ENCODE results near the gene SHLD3.
"Not testable (repeated sequence)": the region's sequence is repeated elsewhere in the genome, so short reads cannot be mapped to it uniquely, and the experiment has no call there.

The SHLD3 gene

GRCh38 chr5:65624571-65625555, at the start of gene SHLD3, which contains the start of gene TRAPPC13:
Gene SHLD3, plus strand, starts transcription at chr5:65625027. Its CDS starts 4,561 bp downstream, at chr5:65629588.
Gene TRAPPC13, plus strand, starts transcription at chr5:65625027. Its CDS starts 34 bp downstream, at chr5:65625061.
- peak within 1 kb of the TSS; percentile 66 for H2AFZ ChIP-seq (ENCODE audit: low read depth, low read length)
- peak within 1 kb of the TSS; percentile 81 for H3K4me3 ChIP-seq (ENCODE audit: low read length)
- H3K27me3 ChIP-seq (ENCODE audit: insufficient read depth, low read length): no peaks in the 10 kb centered on the region
- peaks cover 7% of the 10 kb centered on the region for H3K36me3 ChIP-seq (ENCODE audit: insufficient read depth, low read length)
- H3K9me3 ChIP-seq (ENCODE audit: low read length): no peaks in the 10 kb centered on the region
- H3K4me1 ChIP-seq (ENCODE audit: insufficient read depth, low read length): peaks cover 21% of the 10 kb centered on the region

- Histone ChIP-seq H3K4me3 (ENCODE audit: low read length) (no peak overlapping the region), H3K27me3 (ENCODE audit: insufficient read depth, low read length) (no peaks in the 10 kb centered on the region), H3K9me3 (ENCODE audit: low read length) (no peaks in the 10 kb centered on the region), H3K36me3 (ENCODE audit: insufficient read depth, low read length) (peaks cover 70% of the 10 kb centered on the region), H3K4me1 (ENCODE audit: insufficient read depth, low read length) (no peaks in the 10 kb centered on the region), H2AFZ (ENCODE audit: low read depth, low read length) (no peak overlapping the region)
These were observed 47.7 kb upstream of the SHLD3 start for GRCh38 chr5:65577141-65577540.

- no peaks in the 10 kb centered on the region for H3K4me1 ChIP-seq (ENCODE audit: insufficient read depth, low read length)
These were observed 36.1 kb upstream of the SHLD3 start for GRCh38 chr5:65588694-65589093.

GRCh38 chr5:65601761-65602160, 23.1 kb upstream of the SHLD3 start:
- peaks cover 66% of the 10 kb centered on the region for H3K36me3 ChIP-seq (ENCODE audit: insufficient read depth, low read length)
- not testable (repeated sequence) for H3K27me3 ChIP-seq (ENCODE audit: insufficient read depth, low read length); H3K4me1 ChIP-seq (ENCODE audit: insufficient read depth, low read length); H3K4me3 ChIP-seq (ENCODE audit: low read length); H2AFZ ChIP-seq (ENCODE audit: low read depth, low read length)
- peaks cover 21% of the 10 kb centered on the region for H3K9me3 ChIP-seq (ENCODE audit: low read length)

More at GRCh38 chr5:65588694-65589093, 36.1 kb upstream of the SHLD3 start:
- H3K4me3 ChIP-seq (ENCODE audit: low read length): no peak overlapping the region
- H3K27me3 ChIP-seq (ENCODE audit: insufficient read depth, low read length): no peaks in the 10 kb centered on the region
- peaks cover 72% of the 10 kb centered on the region for H3K36me3 ChIP-seq (ENCODE audit: insufficient read depth, low read length)
- H3K9me3 ChIP-seq (ENCODE audit: low read length): no peaks in the 10 kb centered on the region
- no peak overlapping the region for H2AFZ ChIP-seq (ENCODE audit: low read depth, low read length)

GRCh38 chr5:65611524-65611923, 13.3 kb upstream of the SHLD3 start:
- Histone ChIP-seq H3K4me1 (ENCODE audit: insufficient read depth, low read length) (no peaks in the 10 kb centered on the region), H3K27me3 (ENCODE audit: insufficient read depth, low read length) (no peaks in the 10 kb centered on the region), H3K4me3 (ENCODE audit: low read length) (no peak overlapping the region), H3K9me3 (ENCODE audit: low read length) (no peaks in the 10 kb centered on the region), H2AFZ (ENCODE audit: low read depth, low read length) (no peak overlapping the region), H3K36me3 (ENCODE audit: insufficient read depth, low read length) (peaks cover 55% of the 10 kb centered on the region)

GRCh38 chr5:65612298-65612907, 12.4 kb upstream of the SHLD3 start:
- Histone ChIP-seq H3K4me3 (ENCODE audit: low read length) (no peak overlapping the region), H2AFZ (ENCODE audit: low read depth, low read length) (no peak overlapping the region), H3K27me3 (ENCODE audit: insufficient read depth, low read length) (no peaks in the 10 kb centered on the region), H3K36me3 (ENCODE audit: insufficient read depth, low read length) (peaks cover 54% of the 10 kb centered on the region), H3K4me1 (ENCODE audit: insufficient read depth, low read length) (no peaks in the 10 kb centered on the region), H3K9me3 (ENCODE audit: low read length) (no peaks in the 10 kb centered on the region)

GRCh38 chr5:65620021-65620420, 4.8 kb upstream of the SHLD3 start:
- no peaks in the 10 kb centered on the region for H3K9me3 ChIP-seq (ENCODE audit: low read length)

GRCh38 chr5:65621961-65622360, 2.9 kb upstream of the SHLD3 start:
- H3K36me3 ChIP-seq (ENCODE audit: insufficient read depth, low read length); H3K9me3 ChIP-seq (ENCODE audit: low read length); H3K4me3 ChIP-seq (ENCODE audit: low read length); H2AFZ ChIP-seq (ENCODE audit: low read depth, low read length); H3K27me3 ChIP-seq (ENCODE audit: insufficient read depth, low read length): not testable (repeated sequence)
- H3K4me1 ChIP-seq (ENCODE audit: insufficient read depth, low read length): peaks cover 21% of the 10 kb centered on the region

More at GRCh38 chr5:65620021-65620420, 4.8 kb upstream of the SHLD3 start:
- H2AFZ ChIP-seq (ENCODE audit: low read depth, low read length): no peak overlapping the region
- no peaks in the 10 kb centered on the region for H3K27me3 ChIP-seq (ENCODE audit: insufficient read depth, low read length)
- peaks cover 11% of the 10 kb centered on the region for H3K36me3 ChIP-seq (ENCODE audit: insufficient read depth, low read length)
- H3K4me3 ChIP-seq (ENCODE audit: low read length): no peak overlapping the region
- peaks cover 14% of the 10 kb centered on the region for H3K4me1 ChIP-seq (ENCODE audit: insufficient read depth, low read length)

- no peaks in the 10 kb centered on the region for H3K27me3 ChIP-seq (ENCODE audit: insufficient read depth, low read length)
- peak overlapping the region; percentile 81 for H3K4me3 ChIP-seq (ENCODE audit: low read length)
- no peaks in the 10 kb centered on the region for H3K36me3 ChIP-seq (ENCODE audit: insufficient read depth, low read length)
- peak overlapping the region; percentile 66 for H2AFZ ChIP-seq (ENCODE audit: low read depth, low read length)
- no peaks in the 10 kb centered on the region for H3K9me3 ChIP-seq (ENCODE audit: low read length)
- peaks cover 21% of the 10 kb centered on the region for H3K4me1 ChIP-seq (ENCODE audit: insufficient read depth, low read length)
These were observed 1.3 kb upstream of the SHLD3 start for GRCh38 chr5:65623482-65623881.

- Histone ChIP-seq H3K27me3 (ENCODE audit: insufficient read depth, low read length) (no peaks in the 10 kb centered on the region), H3K4me1 (ENCODE audit: insufficient read depth, low read length) (peaks cover 21% of the 10 kb centered on the region), H3K4me3 (ENCODE audit: low read length) (peak within 1 kb of the TSS; percentile 81), H3K36me3 (ENCODE audit: insufficient read depth, low read length) (peaks cover under 1% of the 10 kb centered on the region), H3K9me3 (ENCODE audit: low read length) (no peaks in the 10 kb centered on the region), H2AFZ (ENCODE audit: low read depth, low read length) (peak within 1 kb of the TSS; percentile 66)
These were observed 729 bp upstream of the SHLD3 start, which contains the start of gene TRIM23 for GRCh38 chr5:65624025-65624570. Gene TRIM23, minus strand, starts transcription at chr5:65624333. Its CDS starts 59 bp downstream, at chr5:65624274.

- Histone ChIP-seq H3K36me3 (ENCODE audit: insufficient read depth, low read length) (peaks cover 7% of the 10 kb centered on the region), H3K4me3 (ENCODE audit: low read length) (peak overlapping the region; percentile 81), H3K9me3 (ENCODE audit: low read length) (no peaks in the 10 kb centered on the region), H3K4me1 (ENCODE audit: insufficient read depth, low read length) (peaks cover 21% of the 10 kb centered on the region), H2AFZ (ENCODE audit: low read depth, low read length) (no peak overlapping the region), H3K27me3 (ENCODE audit: insufficient read depth, low read length) (no peaks in the 10 kb centered on the region)
These were observed 916 bp downstream of the SHLD3 start for GRCh38 chr5:65625743-65626142.

GRCh38 chr5:65630981-65631380, 6.2 kb downstream of the SHLD3 start:
- H3K36me3 ChIP-seq (ENCODE audit: insufficient read depth, low read length): peaks cover 10% of the 10 kb centered on the region
- H3K4me1 ChIP-seq (ENCODE audit: insufficient read depth, low read length): peaks cover 3% of the 10 kb centered on the region
- H3K4me3 ChIP-seq (ENCODE audit: low read length): no peak overlapping the region
- no peak overlapping the region for H2AFZ ChIP-seq (ENCODE audit: low read depth, low read length)
- H3K9me3 ChIP-seq (ENCODE audit: low read length): no peaks in the 10 kb centered on the region
- no peaks in the 10 kb centered on the region for H3K27me3 ChIP-seq (ENCODE audit: insufficient read depth, low read length)

- no peaks in the 10 kb centered on the region for H3K27me3 ChIP-seq (ENCODE audit: insufficient read depth, low read length)
- H2AFZ ChIP-seq (ENCODE audit: low read depth, low read length): no peak overlapping the region
- H3K9me3 ChIP-seq (ENCODE audit: low read length): no peaks in the 10 kb centered on the region
- peaks cover 32% of the 10 kb centered on the region for H3K36me3 ChIP-seq (ENCODE audit: insufficient read depth, low read length)
- H3K4me1 ChIP-seq (ENCODE audit: insufficient read depth, low read length): no peaks in the 10 kb centered on the region
- no peak overlapping the region for H3K4me3 ChIP-seq (ENCODE audit: low read length)
These were observed 15.4 kb downstream of the SHLD3 start for GRCh38 chr5:65640240-65640639.

Measured in neuron (in vitro differentiated cells).